Activated CD4-positive, alpha-beta T cell treated with anti-CD3 and anti-CD28 coated beads for 1 hour (primary cell): Measurements from ENCODE around the gene SPNS3.

Experiments used
- DNase-seq: peaks from one replicate; pipeline ENCODE4 v3.0.0-alpha.2; 2020

SPNS3 gene

DNA sequence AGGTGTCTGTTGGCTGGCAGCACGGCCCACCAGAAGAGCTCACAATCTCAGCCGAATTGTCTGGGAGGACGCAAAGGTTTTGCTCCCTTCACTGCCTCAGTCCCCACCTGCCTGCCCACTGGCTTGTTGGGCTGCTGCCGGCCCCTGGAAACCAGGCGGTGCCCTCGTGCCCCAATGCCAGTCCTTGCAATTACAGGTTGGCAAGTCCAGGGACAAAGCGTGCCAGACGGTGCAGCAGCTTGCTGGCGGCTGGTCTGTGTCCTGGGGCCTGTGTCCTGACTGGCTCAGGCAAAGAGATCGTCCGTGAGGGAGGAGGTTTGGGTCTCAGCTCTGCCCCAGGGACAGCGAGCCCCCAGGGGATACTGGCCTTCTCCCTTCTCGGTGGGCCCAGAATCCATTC, 40.4 kb downstream of the SPNS3 start:
- DNase-seq: no peak

- no peak for DNase-seq
Observed at GRCh38 chr17:4475001-4475400, 41.3 kb downstream of the SPNS3 start.

GRCh38 chr17:4475463-4475862, 41.7 kb downstream of the SPNS3 start:
- DNase-seq: no peak

DNA sequence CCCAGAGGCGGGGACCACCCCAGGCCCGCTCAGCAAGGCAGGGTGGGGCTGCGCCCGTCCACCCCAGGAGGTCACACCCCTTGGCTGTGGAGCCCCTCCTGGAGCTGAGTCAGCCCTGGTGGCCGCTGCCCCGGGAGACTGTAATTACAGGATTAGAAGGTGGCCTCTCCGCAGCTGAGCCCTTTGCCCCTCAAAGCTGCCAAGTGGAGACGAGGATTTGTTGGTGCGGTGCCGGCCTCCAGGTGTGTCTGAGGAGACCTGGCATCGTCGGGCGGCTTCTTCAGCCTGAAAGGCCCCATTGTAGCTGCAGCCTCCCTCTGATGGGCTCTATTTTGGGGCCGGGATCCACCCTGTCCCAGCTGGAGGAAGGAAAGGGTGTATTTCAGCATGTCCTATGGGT, 42.3 kb downstream of the SPNS3 start:
- no peak for DNase-seq

DNA sequence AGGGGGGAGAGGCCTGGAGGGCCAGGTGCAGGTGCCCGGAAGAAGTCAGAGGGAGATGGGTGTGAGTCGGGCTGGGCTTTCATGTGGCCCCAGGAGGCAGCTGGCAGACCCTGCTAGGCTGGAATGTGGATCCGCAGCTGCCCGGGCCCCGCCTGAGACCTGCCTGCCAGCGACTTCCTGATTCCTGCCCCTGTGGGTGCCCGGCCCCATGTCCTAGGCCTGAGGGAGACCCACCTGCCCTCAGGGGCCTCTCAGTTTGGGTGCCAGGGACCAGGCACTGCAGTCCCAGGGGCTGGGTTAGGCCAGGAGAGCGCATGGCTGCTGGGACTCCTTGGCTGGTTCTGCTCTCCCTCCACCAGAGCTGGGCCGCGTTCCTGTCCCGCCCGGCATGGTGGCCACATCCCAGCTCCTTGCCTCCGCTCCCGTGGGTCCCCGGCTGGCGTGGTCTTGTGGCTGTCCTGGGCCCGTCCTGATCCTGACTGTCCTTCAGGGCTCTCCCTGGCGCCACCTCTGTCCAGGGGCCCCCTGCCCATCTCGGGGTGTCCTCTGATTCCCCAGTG, 42.9 kb downstream of the SPNS3 start:
- DNase-seq: no peak

DNA sequence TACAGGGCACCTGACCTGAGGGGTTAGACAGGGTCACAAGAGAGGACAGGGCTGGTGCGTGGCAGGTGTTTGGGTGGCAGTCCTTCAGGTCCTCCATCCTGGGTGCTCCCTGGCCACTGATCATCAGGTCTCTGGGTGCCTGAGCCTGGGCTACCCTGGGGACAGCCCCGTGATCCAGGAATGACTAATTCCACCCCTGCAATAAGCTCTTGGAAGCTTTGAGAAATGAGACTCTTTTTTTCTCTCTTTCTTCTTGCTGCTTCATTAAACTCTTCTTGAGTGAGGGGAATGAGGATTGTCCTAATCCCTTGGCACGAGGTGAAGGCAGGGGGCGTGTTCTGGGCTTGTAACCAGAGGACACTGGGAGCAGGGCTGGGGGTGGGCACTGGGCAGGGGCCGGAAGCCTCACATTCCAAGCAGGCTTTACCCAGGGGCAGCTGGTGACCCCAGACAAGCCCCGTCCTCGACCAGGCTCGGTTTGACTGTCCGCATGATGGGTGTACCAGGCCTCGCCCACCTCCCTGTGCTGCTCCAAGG, 43.6 kb downstream of the SPNS3 start:
- no peak for DNase-seq

- DNase-seq: no peak
Observed at GRCh38 chr17:4478318-4478830, 44.6 kb downstream of the SPNS3 start.

DNA sequence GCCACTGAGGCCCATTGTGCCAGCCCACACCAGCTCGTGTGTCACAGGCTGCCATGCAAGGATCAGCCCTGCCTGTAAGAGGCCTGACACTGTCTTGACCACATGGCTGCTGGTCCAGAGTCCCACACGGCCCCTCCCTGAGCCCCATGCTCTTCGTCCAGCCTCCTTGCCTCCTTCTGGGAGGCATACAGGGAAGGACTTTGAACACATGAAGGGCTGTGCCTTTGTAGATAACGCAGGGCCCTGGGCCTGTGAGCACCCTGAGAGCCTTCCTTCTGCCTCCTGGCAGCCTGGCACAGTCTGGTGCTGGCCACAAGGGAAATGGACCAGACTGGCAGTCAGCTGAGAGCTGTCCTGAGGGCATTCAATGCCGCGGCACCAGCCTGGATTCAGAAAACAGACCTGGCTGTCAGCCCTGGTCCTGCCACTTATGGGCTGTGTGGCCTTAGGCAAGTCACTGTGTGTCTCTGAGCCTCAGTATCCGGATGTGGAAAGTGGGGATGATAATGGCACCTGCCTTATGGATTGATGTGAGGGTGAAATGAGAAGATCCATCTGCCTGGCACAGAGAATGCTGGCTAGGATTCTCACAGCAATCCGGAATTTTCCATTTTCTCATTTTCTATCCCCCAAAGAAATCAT, 45.7 kb downstream of the SPNS3 start:
- no peak for DNase-seq

- DNase-seq: no peak
Observed at GRCh38 chr17:4479982-4480751, 46.4 kb downstream of the SPNS3 start.

GRCh38 chr17:4480929-4481898, 47.5 kb downstream of the SPNS3 start:
- no peak for DNase-seq

DNA sequence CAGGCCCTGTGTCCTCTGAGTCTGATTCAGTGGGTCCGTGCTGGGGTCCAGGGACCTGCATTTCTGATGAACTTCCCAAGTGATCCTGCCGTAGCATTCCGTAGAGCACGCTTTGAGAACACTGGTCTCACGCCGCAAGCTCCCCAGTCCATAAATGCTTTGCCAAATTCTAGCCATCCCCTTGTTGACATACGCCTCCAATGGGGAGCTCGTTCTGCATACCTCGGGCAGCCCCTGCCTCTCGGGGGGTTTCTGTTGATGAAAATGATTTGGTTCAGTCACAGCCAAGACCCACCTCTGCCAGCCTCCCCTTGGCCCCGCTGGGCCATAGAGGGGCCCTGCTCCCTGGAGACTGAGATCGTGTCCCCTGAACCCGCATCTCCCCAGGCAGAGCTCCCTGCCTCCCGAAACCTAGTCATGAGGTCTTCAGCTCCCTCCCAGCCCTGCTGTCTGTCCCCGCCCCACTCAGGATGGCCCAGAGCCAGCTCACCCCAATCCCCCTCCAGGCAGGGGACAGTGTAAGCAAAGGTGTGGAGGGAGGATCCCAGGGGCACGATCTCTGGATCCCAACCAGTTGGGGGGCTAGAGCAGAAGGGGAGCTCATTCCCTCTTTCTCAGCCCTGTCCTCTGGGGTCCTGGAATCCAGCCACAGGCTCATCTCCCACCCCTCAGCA, 48.7 kb downstream of the SPNS3 start:
- DNase-seq: no peak

- DNase-seq: no peak
Observed at GRCh38 chr17:4483012-4483840, 49.5 kb downstream of the SPNS3 start.

DNA sequence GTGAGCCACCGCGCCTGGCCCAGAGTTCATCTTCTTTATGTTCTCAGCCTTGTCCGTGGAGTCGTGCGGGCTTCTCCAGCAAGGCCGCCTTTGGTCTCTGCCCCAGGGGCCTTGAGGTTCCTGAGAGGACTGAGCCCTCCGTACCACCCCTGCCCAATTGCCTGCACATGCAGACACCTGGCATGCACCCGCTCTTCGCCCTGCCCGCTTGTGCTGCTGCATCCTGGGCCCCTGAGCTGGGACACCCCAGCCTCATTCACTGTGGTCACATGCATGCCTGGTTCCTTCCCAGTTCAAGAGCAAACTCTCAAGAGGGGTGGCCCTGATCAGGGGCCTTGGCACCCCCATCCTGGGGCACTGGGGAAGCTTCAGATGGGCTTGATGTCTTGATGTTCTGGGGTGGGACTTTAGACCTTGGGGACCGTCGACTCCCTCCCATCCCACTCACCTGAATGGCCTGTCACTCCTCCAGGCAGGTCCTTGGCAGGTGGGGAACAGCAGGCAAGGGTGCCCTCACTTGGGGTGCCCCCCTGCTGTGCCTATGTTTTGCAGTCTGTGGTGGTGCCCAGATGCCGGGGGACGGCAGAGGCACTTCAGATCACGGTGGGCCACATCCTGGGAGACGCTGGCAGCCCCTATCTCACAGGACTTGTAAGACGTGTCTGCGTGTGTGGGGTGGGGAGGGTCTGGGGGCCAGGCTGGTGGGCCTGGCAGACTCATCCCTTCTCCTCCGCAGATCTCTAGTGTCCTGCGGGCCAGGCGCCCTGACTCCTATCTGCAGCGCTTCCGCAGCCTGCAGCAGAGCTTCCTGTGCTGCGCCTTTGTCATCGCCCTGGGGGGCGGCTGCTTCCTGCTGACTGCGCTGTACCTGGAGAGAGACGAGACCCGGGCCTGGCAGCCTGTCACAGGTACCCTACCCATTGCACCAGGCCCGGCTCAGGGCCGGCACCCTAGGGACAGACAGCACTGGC, 52.2 kb downstream of the SPNS3 start:
- peak; percentile 36 for DNase-seq

- DNase-seq: no peak
Observed at GRCh38 chr17:4487296-4487695, 53.6 kb downstream of the SPNS3 start.

DNA sequence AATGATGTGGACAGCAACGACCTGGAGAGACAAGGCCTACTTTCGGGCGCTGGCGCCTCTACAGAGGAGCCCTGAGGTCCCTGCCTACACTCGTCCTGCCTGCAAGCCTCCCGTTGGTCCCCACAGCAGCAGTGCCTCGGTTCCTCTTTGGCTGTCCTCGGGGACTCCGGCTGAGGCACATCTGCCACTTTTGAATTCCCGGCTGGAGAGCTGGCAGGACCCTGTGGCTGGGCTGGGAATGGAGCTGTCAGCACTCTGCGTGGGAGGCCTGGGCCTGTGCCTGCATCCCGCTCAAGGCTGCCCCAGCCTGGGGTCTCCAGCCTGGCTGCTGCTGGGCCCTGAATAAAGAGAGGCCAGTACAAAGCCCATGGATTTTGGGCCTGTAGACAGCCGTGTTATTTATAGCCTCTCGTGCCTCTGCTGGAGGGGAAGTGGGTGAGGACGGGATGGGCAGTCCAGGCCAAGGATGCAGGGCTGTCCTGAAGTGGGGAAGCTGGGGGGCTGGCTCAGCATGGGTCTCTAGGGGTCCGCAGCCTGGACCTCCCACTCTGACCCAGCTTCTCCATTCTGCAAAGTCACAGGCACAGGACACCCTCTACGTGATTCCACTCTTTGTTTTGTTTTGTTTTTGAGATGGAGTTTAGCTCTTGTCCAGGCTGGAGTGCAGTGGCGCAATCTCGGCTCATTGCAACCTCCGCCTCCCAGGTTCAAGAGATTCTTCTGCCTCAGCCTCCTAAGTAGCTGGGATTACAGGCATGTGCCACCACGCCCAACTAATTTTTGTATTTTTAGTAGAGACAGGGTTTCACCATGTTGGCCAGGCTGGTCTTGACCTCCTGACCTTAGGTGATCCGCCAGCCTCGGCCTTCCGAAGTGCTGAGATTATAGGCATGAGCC, 54.3 kb downstream of the SPNS3 start:
- no peak for DNase-seq

GRCh38 chr17:4488989-4489595, 55.4 kb downstream of the SPNS3 start:
- no peak for DNase-seq

GRCh38 chr17:4490109-4490591, 56.4 kb downstream of the SPNS3 start:
- no peak for DNase-seq

DNA sequence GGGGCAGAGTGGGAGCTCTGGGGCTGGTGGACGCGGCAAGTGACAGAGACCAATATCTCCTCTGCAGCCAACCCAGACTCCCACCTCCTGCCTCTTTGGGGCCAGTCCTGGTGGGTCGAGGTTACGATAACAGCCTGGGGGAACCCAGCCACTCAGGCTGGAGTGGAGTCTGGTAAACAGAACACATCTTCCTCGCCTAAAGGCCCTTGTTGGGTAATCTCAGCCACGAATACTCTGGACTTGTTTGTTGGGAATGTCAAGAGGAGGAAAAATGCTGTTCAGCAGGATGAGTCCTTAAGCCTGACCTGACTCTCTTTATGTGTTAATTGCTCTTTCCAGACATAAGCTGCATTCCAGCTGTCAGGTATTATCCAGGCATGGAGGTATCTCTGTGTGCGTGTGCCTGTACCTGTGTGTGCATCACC, 56.9 kb downstream of the SPNS3 start:
- DNase-seq: no peak
